Amniotic epithelial cell (primary cell): ENCODE results near the gene SHROOM3.

Source experiments
- DNase-seq: peaks from one replicate; pipeline ENCODE4 v3.0.0-alpha.2; 2010; ENCODE audit warnings: low read depth

SHROOM3 gene

DNA sequence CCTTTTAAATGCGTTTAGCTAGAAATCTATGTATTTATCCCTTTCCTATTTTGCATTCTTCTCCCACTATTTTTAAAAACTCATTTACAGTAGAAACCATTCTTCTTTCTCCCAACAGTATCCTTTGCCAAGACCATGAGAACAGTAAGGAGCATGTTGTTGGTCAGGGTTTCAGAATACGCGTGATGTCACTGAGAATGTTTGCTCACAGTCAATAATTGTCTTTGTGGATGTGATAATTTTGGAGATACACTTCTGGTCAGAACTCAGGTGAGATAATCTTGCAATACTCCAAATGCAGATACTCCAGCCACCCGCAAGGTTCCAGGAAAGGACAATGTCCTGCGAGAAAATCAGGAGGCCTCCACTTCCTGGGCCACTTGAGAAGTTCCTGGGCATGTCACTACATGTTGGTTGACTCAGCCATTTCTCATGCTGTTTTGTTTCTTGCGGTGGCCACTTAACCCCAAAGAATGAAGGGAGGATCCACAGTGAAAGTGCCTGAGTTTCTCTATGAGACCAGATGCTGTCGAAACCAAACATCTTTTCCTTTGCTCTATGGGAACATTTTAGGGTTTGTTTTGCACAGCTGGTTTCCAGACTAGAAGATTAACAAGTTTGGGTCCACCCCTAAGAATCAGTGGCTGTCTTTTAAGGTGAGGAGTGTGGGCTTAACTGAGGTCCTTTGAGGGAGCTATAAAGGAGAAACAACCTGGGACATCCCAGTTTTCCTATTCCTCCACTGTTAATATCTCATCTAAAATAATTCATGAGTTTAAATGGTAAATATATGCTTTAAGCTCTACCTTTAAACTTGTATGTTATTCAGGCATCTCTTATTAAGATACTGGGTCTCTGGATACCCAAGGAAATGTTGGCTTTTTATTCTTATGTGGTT is 346.9 kb downstream of the SHROOM3 start:
- DNase-seq, result peak; percentile 89

DNA sequence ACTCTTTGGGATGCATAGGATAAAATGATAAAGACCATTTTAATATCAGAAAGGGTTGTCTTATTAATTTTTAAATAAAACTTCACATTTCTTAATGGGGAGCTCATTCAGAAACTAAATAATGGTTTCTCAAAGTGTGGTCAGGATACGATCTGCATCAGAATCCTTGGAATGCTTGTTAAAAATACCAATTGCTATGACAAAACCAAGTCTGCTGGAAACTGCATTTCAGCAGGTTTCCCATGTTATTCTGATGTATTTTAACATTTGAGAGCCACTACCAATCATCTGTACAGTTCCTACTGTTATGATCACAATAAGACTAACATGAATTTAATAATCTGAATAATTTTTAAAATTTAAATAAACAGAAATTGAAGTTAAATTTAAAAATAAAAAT is 347.8 kb downstream of the SHROOM3 start:
- peak; percentile 83 for DNase-seq

DNA sequence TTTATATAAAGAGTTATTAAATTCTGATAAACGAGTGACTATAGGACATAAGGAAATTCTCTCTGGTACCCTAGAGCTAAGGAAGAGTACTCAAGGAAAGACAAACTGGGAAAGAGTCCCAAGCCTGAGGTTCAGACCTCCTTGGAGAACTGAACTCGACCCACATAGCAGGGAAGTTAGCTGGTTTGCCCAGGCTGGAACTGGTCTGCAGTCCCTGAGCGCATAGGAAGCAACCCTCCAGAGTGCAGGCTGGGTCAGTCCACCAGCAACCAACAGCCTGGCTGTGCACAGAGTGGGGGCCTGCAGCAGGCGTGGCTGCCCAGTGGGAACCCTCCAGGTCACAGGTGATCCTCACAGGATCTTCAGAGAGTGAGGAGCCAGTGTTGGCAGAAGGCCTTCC is 348.8 kb downstream of the SHROOM3 start:
- no peak for DNase-seq

DNA sequence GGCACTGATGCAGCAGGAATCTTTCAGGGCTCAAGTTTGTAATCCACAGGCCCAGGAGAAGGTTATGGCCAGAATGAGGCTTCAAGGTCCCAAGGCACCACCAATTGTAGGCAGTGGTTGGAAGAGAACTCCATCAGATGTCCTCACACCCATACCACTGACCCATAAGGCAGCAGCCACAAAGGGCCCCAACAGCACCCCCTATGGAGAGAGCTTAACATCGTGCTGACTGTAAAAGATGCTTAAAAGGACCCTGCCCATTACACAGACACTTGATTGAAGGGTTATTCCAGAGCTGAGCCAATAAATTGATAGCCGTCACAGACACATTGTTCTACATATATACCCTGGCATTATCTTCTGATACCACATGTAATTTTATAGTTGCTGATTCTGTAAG is 349.2 kb downstream of the SHROOM3 start:
- DNase-seq, result no peak

DNA sequence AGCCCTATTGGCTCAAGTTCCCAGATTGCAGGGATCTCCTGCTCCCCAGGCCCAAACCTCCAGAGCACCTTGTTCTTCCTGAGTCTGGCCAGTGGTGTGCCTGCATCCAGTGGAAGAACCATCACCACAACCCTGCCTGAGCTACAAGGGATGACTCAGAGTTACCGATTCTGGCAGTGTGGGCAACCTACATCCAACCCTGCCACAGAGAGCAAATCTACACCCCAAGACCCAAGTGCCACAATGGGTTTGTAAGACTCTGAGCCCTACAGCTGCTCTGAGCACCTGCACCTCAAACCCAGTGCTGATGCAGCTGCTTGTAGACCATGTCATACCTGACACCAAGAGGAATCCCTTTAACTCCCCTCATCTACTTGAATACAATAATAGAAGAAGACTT is 352.9 kb downstream of the SHROOM3 start:
- no peak for DNase-seq

DNA sequence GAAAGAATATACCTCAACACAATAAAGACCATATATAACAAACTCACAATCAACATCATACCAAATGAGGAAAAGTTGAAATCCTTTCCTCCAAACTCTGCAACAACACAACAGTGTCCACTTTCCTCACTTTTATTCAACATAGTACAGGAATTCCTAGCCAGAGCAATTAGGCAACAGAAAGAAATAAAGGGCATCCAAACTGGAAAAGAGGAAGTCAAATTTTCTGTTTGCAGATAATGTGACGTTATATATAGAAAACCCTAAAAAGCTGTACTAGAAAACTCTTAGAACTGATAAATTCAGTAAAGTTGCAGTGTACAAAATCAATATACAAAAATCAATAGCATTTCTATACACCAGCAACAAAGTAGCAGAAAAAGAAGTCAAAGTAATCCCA is 355.3 kb downstream of the SHROOM3 start:
- no peak for DNase-seq

DNA sequence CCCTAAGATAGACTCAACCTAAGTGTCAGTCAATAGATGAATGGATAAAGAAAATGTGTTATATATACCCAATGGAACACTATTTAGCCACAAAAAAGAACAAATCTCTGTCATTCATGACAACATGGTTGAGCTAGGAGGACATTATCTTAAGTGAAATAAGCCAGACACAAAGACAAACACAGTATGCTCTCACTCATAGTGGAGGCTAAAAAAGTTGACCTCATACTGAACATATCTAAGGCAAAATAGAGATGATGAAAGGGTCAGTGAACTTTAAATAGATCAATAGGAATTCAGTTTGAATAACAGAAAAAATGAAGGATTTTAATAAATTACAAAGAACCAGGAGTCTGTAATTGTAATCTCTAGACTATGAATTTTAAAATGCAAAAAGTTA is 356.4 kb downstream of the SHROOM3 start:
- no peak for DNase-seq

DNA sequence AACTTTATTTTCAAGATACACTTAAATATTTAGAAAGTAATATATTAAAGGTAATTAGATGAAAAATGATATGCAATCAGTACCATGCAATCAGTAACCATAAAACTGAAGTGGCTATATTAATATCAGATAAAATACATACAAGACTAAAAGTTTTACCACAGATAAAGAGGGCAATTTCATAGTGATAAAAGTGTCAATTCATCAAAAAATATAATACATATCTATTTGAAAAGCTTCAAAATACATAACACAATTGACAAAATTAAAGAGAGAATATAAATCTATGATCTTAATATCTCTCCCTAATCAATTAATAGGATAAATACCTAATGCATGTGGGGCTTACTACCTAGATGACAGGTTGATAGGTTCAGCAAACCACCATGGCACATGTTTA is 357.4 kb downstream of the SHROOM3 start:
- DNase-seq, result no peak

DNA sequence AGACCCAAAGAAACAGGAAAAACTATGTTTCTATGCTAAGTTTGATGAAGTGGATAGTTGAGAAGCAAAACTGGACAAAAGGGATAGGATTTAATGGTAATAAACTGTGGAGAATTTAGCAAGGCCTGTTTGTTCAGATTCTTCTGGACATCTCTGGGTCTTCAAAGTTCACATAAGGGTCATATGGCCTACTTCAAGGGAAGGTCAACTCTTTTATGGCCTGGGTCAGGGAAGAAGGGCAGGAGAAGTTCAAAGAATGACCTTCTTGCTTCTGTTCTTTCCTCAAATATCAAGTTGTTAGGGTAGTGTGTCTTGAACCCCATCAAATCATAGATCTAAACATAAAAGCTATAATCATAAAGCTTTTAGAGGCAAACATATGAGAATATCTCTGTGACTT is 360.2 kb downstream of the SHROOM3 start:
- DNase-seq, result no peak

DNA sequence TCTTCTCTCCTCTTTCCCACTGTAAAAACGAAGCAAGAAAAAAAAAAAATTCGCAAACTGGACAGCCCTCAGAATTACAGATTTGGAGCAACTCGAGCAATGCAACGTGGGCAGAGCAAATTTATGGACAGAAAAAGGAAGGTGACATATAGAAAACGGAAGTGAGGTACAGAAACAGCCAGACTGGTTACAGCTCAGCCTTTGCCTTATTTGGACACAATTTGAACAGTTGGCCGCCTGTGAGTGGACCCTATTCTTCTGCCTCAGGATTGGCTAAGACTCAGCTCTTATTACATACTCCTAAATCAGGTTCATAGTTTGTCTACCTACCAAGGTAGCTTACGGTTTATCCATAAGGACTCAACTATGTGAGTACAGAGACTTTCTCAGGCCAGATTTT is 364.1 kb downstream of the SHROOM3 start:
- no peak for DNase-seq

DNA sequence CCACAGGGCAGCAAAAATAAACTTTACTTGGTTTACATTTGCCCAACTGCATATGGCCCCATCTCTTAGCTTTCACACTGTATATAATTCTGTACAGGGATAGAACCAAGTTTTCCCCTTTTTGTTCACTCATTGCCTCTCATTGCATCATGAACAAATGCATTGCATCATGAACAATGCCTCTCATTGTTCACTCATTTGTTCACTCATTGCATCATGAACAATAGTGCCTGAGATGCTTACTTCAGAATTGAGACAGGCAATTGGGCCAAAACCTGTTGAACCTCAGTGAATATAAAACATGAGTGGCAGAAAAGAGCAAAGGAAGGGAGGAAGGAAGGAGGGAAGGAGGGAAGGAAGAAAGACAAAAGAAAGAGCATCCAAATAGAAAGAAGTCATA is 364.7 kb downstream of the SHROOM3 start:
- DNase-seq, result no peak

DNA sequence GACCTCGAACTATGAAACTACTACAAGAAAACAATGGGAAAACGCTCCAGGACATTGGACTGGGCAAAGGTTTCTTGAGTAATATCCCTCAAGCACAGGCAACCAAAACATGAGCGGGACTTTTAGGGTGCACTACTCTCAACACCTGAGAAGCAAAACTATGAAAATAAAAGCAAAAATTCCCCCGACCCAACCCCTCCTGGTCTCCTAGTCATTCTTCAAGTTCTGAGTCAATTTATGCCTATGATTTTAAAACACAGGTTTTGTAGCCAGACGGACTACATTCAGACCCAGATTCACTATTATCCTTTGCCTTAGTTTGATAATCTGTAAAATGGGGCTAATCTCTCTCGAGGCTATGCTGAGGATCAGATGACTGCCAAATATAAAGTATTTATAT is 365.9 kb downstream of the SHROOM3 start:
- DNase-seq, result no peak

DNA sequence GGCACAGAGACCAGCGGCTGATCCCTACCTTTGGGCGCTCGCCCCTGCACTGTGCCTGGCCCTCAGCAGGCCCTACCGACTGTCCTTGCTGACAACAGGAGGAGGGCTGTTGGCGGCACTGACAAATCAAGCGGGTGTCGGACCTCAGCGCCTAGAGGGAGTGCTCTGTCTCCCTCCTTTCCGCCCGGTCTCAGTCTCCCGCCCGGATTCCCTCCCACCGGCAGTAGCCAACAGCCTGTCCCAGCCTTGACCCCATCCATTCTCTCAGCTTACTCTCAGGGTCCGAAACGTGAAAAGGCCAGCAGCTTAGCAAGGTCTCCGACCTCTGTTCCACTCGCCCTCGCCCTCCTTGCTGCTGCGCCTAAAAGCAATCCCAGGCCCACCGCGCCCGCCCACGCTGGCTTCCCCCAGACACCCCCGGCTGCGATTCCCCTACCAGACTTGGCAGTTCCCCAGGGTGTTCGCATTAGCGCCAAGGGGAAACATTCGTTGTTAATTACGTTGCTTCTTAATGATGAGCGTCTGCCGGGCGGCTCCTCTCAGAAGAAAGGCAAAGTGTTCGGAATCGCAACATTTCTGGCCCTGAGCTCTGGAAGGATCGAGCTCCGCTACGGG is 366.7 kb downstream of the SHROOM3 start:
- DNase-seq, result no peak

DNA sequence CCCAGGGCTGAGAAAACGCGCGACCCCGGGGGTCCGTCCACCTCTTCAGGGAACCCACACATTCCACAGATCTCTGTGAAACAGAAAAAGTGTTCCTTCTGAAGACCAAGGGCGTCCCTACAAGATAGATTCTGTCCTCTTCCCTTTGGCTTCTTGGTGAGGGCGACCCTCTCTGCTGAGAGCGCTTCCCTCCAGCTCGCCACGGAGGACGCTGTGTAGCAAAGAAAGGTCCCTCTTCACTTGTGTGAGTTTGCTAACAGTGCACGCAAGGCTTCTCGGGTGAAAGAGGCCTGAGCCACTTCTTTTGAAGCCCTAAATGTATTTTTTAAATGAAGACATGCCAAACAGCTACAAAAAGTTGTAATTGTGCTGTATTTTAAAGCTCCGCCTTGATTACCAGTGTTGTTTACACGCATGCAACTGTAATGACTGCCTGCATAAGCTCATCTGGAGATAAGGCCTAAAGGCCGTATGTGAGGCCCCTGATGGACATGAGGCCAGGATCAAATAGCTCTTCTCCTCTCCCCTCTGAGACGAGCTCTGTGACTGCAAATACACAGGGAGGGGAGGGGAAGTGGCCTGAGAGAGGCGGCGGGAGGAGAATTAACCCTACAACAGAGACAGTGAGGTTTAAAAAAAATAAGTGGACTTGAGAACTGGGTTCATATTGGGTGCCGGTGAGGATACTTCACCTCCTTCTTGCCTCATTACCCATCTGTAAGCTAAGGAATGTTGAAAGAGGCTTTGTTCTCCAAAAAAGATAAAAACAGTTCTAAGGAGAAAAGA is 367.4 kb downstream of the SHROOM3 start:
- peak; percentile 47 for DNase-seq

DNA sequence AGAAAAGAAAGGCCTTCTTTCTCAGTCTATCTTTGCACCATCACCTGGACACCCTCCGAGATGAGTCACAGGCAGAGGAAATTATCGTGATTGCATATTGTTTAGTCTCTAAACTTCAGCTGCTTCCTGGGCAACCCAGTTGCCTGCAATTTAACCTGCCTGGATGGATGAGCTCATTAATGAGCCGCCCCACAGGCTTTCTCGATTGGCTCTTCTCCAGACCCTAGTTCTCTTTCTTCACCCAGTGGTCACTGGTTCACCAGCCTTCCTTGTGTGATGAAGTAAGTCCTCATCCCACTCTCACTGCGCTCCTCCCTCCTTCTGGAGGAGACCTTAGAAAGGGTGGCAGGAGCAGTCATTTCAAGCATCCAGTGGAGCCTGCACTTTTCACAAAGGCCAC is 368.5 kb downstream of the SHROOM3 start:
- peak; percentile 94 for DNase-seq

DNA sequence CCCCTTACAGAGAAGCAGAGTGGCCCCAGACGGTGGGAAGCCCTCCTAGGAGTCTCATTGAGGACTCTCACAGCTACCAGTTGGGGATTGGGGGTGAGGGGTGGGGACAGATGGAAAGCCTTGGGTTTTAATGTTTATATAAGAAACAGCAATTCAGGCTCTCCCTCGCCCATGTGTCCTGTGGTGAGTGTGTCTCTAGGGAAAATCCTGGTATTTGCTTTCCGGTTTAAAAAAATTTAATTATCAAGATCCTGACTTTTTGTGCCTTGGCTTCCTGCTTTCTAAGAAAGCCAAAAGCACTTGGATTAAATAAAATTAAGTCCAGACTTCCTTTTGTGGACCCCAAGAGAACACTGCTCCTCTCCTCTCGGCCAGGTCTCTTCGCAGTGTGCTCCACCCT is 369.1 kb downstream of the SHROOM3 start:
- DNase-seq, result no peak

DNA sequence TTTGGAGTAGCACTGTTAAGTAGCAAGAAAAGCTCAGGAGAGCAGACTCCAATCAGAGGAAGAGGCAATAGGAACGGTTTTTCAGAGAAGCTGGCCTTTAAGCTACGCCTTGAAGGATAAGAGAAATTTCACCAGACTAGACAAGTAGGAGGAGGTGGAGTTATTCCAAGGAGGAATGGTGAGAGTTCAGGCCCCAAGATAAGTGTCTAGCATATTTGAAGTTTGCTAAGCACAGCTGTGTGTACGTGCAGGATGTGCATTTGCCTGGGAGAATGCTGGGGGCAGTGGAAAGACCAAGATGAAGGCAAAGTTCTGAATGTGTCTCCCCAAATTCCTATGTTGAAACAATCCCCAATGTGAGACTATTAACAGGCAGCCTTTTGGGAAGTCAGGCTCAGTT is 371.3 kb downstream of the SHROOM3 start:
- peak; percentile 53 for DNase-seq

DNA sequence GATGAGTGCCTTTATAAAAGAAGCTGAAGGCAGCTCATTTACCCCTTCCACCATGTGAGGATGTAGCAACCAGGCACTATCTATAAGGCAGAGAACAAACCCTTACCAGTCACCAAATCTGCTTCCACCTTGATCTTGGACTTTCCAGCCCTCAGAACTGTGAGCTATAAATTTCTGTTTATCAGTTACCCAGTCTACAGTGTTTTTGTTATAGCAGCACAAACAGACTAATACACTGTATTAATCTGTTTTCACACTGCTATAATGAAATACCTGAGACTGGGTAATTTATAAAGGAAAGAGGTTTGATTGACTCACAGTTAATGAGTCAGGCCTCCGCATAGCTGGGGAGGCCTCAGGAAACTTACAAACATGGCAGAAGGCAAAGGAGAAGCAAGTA is 371.7 kb downstream of the SHROOM3 start:
- no peak for DNase-seq

DNA sequence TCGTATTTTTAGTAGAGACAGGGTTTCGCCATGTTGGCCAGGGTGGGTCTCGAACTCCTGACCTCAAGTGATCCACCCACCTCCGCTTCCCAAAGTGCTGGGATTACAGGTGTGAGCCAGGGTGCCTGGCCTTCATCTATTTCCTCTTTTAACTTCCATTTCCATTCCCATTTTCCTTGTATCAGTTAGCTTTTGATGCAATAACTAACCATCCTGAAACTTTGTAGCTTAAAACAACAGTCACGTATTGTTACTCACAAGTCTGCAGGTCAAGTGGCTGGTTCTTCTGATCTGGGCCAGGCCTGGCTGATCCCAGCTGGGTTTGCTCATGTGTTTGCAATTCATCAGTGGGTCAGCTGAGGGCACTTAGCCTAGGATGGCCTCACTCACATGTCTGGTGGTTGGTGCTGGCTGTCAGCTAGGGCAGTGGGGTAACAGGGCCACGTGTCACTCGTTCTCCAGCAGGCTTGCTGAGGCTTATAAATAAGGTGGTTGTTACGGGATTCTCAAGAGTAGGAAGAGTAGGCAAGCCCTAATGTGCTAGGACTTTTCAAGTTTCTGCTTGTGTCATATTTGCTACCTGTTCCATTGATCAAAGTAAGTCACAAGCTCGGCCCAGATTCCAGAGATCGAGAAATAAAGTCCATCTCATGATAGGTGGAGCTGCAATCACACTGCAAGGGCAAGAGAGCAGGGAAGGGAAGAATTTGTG is 374.7 kb downstream of the SHROOM3 start:
- peak; percentile 51 for DNase-seq

DNA sequence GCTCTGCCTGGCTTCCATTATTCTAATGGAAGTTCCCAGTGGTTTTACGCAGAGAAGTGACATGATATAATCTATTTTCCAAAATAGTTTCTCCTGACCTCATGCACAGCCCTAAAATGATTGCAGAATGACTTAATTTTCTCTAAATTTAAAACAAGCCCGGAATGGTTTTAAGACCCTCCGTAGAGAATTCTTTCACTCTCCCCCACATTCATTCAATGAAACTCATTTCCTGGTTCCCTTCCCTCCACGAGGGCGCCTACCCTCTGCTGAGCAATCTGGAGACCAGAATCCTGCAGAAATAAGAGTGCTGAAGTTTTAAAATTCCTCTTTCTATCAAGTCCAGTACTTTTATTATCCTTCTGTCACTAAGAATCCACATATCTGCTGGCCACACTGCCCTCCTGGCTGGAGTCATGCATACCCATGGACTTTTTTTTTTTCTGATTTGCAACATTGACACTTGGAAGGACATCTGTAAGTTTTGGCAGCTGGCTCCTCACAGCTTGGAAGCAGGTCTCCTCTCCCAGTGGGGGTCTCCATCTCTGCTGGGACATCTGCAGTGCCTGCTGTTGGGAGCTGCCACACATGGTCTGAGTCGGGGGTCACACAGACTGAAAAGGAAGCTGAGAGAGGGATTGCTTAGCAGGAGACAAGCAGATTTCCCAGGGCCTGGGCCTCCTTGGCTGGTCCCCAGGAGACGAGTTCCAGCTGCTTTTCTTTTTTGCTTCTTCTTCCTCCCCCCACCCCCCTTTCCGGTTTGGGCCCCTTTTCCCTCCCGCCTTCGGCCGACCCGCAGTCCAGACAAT is 376.8 kb downstream of the SHROOM3 start:
- DNase-seq, result no peak

DNA sequence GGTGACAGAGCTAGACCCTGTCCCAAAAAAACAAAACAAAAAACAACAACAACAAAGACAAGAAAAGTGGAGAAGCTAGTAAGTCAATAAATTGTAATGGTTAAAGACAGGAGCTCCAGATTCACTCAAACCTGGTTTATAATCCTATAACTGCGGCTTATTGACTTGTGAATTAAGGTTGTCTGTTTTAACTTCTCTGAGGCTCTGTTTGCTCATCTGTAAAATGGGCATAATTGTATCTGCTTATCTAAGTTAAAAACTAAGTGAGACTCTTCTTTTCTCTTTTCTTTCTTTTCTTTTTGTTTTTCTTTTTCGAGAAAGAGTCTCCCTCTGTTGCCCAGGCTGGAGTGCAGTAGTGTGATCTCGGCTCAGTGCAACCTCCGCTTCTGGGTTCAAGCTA is 378.0 kb downstream of the SHROOM3 start:
- no peak for DNase-seq
